ENCODE data around the gene BMP10. TPM values are rescaled to one million over a fixed set of nuclear protein-coding genes. Genes with fewer than 3 reads are reported as not detected.

BMP10 gene
- total and polyA plus RNA-seq, 2 of the 13 experiments (the other 11 are each of a cell fraction or from before 2014, with no cell fraction given): not detected

- H3K27me3 ChIP-seq (ENCODE audit: control insufficient read depth in 1 of 2, insufficient read depth in 2 of 2, low read length in 2 of 2): peaks cover 0 to 4% of the 10 kb centered on the region in 2 experiments; a peak in 2 of 5 replicates
- no TSS peak for BruUV-seq (replicated peaks)
- no peaks in the 10 kb centered on the region for H3K9me3 ChIP-seq (ENCODE audit: low read length)
- no peak overlapping the region for H3K4me3 ChIP-seq (replicated peaks in 1 of 3; ENCODE audit: insufficient read depth in 1 of 3, low read depth in 2 of 3, low read length in 3 of 3)
- H3K4me1 ChIP-seq (ENCODE audit: insufficient read depth, low read length): peaks cover 7% of the 10 kb centered on the region; the same call in 1 of the 2 replicates
- POLR2A ChIA-PET: no interaction called here
- CTCF ChIA-PET (ENCODE audit: low intra/inter-chr PET ratio, low total read pairs): no interaction called here
- H3K4me2 ChIP-seq (ENCODE audit: low read depth, low read length): no peak overlapping the region
- ATAC-seq (no peak), FAIRE-seq (no peak), DNase-seq (ENCODE audit: low spot score) (no peak)
- H3K79me2 ChIP-seq (ENCODE audit: insufficient read depth, low read length): no peaks in the 10 kb centered on the region
- H4K20me1 ChIP-seq (ENCODE audit: insufficient read depth, low read length): no peaks in the 10 kb centered on the region
- no peak overlapping the region for H2AFZ ChIP-seq (ENCODE audit: low read length)
- H3K27ac ChIP-seq (ENCODE audit: extremely low read length, insufficient read depth, low read length): no peak overlapping the region
- in situ Hi-C loops (cut with HindIII; ENCODE audit: extremely low pct_ligation_motif_present, low pct_unique_long_range_greater_than_20kb) (no loop called here), intact Hi-C loops (cut with micrococcal nuclease; ENCODE audit: unreplicated experiment) (no loop called here)
- no peak overlapping the region for H3K9ac ChIP-seq (ENCODE audit: insufficient read depth, low read depth, low read length)
- TF ChIP-seq JUND (CRISPR knock-in tag; IDR thresholded peaks at IDR 0.05) (no peak), DR1 (CRISPR knock-in tag; IDR thresholded peaks at IDR 0.05) (no peak), SOX5 (CRISPR knock-in tag; IDR thresholded peaks at IDR 0.05; ENCODE audit: borderline replicate concordance) (no peak), POLR2AphosphoS2 (IDR thresholded peaks at IDR 0.05; ENCODE audit: low read depth, low read length) (no peak), ZNF772 (CRISPR knock-in tag; IDR thresholded peaks at IDR 0.05) (no peak), GZF1 (CRISPR knock-in tag; IDR thresholded peaks at IDR 0.05) (no peak), ZNF609 (CRISPR knock-in tag; IDR thresholded peaks at IDR 0.05; ENCODE audit: borderline replicate concordance) (no peak), FOXM1 (CRISPR knock-in tag; IDR thresholded peaks at IDR 0.05) (no peak)
- TF ChIP-seq, protein P1, sequence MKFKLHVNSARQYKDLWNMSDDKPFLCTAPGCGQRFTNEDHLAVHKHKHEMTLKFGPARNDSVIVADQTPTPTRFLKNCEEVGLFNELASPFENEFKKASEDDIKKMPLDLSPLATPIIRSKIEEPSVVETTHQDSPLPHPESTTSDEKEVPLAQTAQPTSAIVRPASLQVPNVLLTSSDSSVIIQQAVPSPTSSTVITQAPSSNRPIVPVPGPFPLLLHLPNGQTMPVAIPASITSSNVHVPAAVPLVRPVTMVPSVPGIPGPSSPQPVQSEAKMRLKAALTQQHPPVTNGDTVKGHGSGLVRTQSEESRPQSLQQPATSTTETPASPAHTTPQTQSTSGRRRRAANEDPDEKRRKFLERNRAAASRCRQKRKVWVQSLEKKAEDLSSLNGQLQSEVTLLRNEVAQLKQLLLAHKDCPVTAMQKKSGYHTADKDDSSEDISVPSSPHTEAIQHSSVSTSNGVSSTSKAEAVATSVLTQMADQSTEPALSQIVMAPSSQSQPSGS (CRISPR knock-in tag; IDR thresholded peaks at IDR 0.05): no peak
- no peaks in the 10 kb centered on the region for H3K36me3 ChIP-seq (replicated peaks in 1 of 2; ENCODE audit: control insufficient read depth in 1 of 2, insufficient read depth in 2 of 2, low read length in 2 of 2)
Measured at GRCh38 chr2:68880213-68880612, 9.0 kb upstream of the BMP10 start.

All from HepG2 (cell line).